H1 (cell line): ENCODE results near the gene LMTK2. TPM values are rescaled to one million over a fixed set of nuclear protein-coding genes. Genes with fewer than 3 reads are reported as not detected.

ENCODE experiments used
- CTCF ChIA-PET: fragments of 300-600 bp; sonication (Branson Sonifier 250); formaldehyde crosslinking; loops from one replicate; lab custom pipeline; 2021; ENCODE audit not compliant: partially characterized antibody; lab: Charles Lee
- POLR2A ChIA-PET: fragments of 300-600 bp; sonication (Branson Sonifier 250); formaldehyde crosslinking; loops from one replicate; lab custom pipeline; 2021; ENCODE audit warnings: inconsistent platforms; ENCODE audit not compliant: partially characterized antibody; lab: Charles Lee
- DNase-seq, 2 experiments: peaks; one replicate each; pipeline versions ENCODE4 v3.0.0 to v3.0.0-alpha.2; 2010 to 2022; ENCODE audit warnings: low spot score in 2 of 2, low read depth in 1 of 2, mixed read lengths in 1 of 2
- FAIRE-seq: peaks from 2 replicates; lab custom pipeline; 2011; peaks lifted over from hg19 to GRCh38; lab: Jason Lieb, UNC
- H2AFZ ChIP-seq: 2 replicates; pipeline ENCODE4 v1.8.1; 2012; ENCODE audit warnings: low read length, inconsistent platforms
- H2AK5ac ChIP-seq: 2 replicates; pipeline ENCODE4 v1.6.1; 2013; ENCODE audit warnings: low read depth, low read length
- H2BK120ac ChIP-seq: replicated peaks from 2 replicates; pipeline ENCODE3; 2013; ENCODE audit warnings: low read depth, low read length, inconsistent platforms
- H2BK12ac ChIP-seq: 2 replicates; pipeline ENCODE4 v1.6.1; 2013; ENCODE audit warnings: low read depth, low read length
- H2BK15ac ChIP-seq: 2 replicates; pipeline ENCODE4 v1.6.1; 2013; ENCODE audit warnings: low read length
- H2BK20ac ChIP-seq: 2 replicates; pipeline ENCODE4 v1.6.1; 2013; ENCODE audit warnings: low read length
- H2BK5ac ChIP-seq: 2 replicates; pipeline ENCODE4 v1.6.1; 2013; ENCODE audit warnings: low read depth, low read length
- H3K14ac ChIP-seq: 2 replicates; pipeline ENCODE4 v1.6.1; 2013; ENCODE audit warnings: inconsistent platforms; ENCODE audit not compliant: insufficient read length
- H3K18ac ChIP-seq: 2 replicates; pipeline ENCODE4 v1.6.1; 2013; ENCODE audit warnings: low read length; ENCODE audit errors: extremely low read depth
- H3K23ac ChIP-seq: 2 replicates; pipeline ENCODE4 v1.6.1; 2013; ENCODE audit warnings: inconsistent platforms; ENCODE audit not compliant: insufficient read length
- H3K23me2 ChIP-seq: 2 replicates; pipeline ENCODE4 v1.6.1; 2013; ENCODE audit warnings: low read depth, low read length
- H3K27ac ChIP-seq: 2 replicates; pipeline ENCODE4 v1.6.1; 2011; ENCODE audit warnings: low read depth, low read length, inconsistent platforms
- H3K27me3 ChIP-seq, 4 experiments: replicated peaks in 1 of 4; 1 replicate in 1 of 4; 2 replicates in 3 of 4; pipeline versions ENCODE4 v1.6.1 to v1.8.1; 2011 to 2013; ENCODE audit warnings: low read length in 3 of 4, mild to moderate bottlenecking in 3 of 4, inconsistent platforms in 2 of 4, mixed read lengths in 2 of 4, moderate library complexity in 1 of 4; ENCODE audit not compliant: control insufficient read depth in 3 of 4, insufficient read depth in 3 of 4; ENCODE audit errors: extremely low read depth in 1 of 4
- H3K36me3 ChIP-seq, 4 experiments: 2 replicates each; pipeline versions ENCODE4 v1.6.1 to v1.8.1; 2011 to 2013; ENCODE audit warnings: mild to moderate bottlenecking in 4 of 4, low read length in 3 of 4, moderate library complexity in 2 of 4, control low read depth in 1 of 4, inconsistent platforms in 1 of 4; ENCODE audit not compliant: insufficient read depth in 4 of 4, control insufficient read depth in 2 of 4
- H3K4ac ChIP-seq: replicated peaks from 2 replicates; pipeline ENCODE3; 2013; ENCODE audit warnings: low read length, low read depth, mixed read lengths, inconsistent platforms; ENCODE audit not compliant: insufficient read length
- H3K4me1 ChIP-seq, 4 experiments: replicated peaks in 1 of 4; 1 replicate in 1 of 4; 2 replicates in 3 of 4; pipeline versions ENCODE4 v1.6.1 to v1.8.1; 2011 to 2013; ENCODE audit warnings: low read length in 3 of 4, inconsistent platforms in 2 of 4, mixed read lengths in 1 of 4; ENCODE audit not compliant: insufficient read depth in 4 of 4, control insufficient read depth in 3 of 4
- H3K4me2 ChIP-seq, 2 experiments: 2 replicates each; pipeline versions ENCODE4 v1.6.1 to v1.8.1; 2011 to 2013; ENCODE audit warnings: low read depth in 2 of 2, low read length in 2 of 2, control low read depth in 1 of 2, inconsistent platforms in 1 of 2, mild to moderate bottlenecking in 1 of 2; ENCODE audit not compliant: insufficient read depth in 1 of 2
- H3K4me3 ChIP-seq, 4 experiments: fragments of 200-600, 300-600 bp in 1 of 4; sonication (generic), shearing (Covaris generic), sonication (Bioruptor Twin) in 1 of 4; 2 replicates each; pipeline versions ENCODE4 v1.5.1 to v1.8.1; 2011 to 2016; ENCODE audit warnings: low read length in 4 of 4, low read depth in 3 of 4, control low read depth in 2 of 4, inconsistent platforms in 2 of 4, mild to moderate bottlenecking in 2 of 4, mixed read lengths in 1 of 4, moderate library complexity in 1 of 4; ENCODE audit not compliant: insufficient read depth in 2 of 4; ENCODE audit errors: extremely low read depth in 1 of 4
- H3K56ac ChIP-seq: replicated peaks from 2 replicates; pipeline ENCODE3; 2013; ENCODE audit warnings: low read depth, mild to moderate bottlenecking, mixed read lengths, low read length, inconsistent platforms; ENCODE audit not compliant: insufficient read length
- H3K79me1 ChIP-seq: 2 replicates; pipeline ENCODE4 v1.6.1; 2013; ENCODE audit warnings: low read depth, low read length, control low read depth
- H3K79me2 ChIP-seq, 2 experiments: 2 replicates each; pipeline versions ENCODE4 v1.6.1 to v1.8.1; 2012 to 2013; ENCODE audit warnings: low read length in 2 of 2, mild to moderate bottlenecking in 2 of 2, inconsistent platforms in 1 of 2; ENCODE audit not compliant: insufficient read depth in 2 of 2, control insufficient read depth in 1 of 2
- H3K9ac ChIP-seq, 4 experiments: replicated peaks in 1 of 4; 1 replicate in 1 of 4; 2 replicates in 3 of 4; pipeline versions ENCODE4 v1.6.1 to v1.8.1; 2011 to 2013; ENCODE audit warnings: low read depth in 3 of 4, low read length in 3 of 4, control low read depth in 2 of 4, mild to moderate bottlenecking in 2 of 4, moderate library complexity in 2 of 4, inconsistent platforms in 1 of 4; ENCODE audit errors: extremely low read depth in 1 of 4
- H3K9me3 ChIP-seq, 2 experiments: 2 replicates each; pipeline versions ENCODE4 v1.6.1 to v1.8.1; 2012 to 2013; ENCODE audit warnings: mild to moderate bottlenecking in 2 of 2, moderate library complexity in 2 of 2, control low read depth in 1 of 2, inconsistent platforms in 1 of 2, low read depth in 1 of 2, low read length in 1 of 2, mixed read lengths in 1 of 2; ENCODE audit not compliant: insufficient read depth in 2 of 2
- H4K20me1 ChIP-seq, 2 experiments: replicated peaks in 1 of 2; 2 replicates each; pipeline versions ENCODE3 to v1.8.1; 2011 to 2013; ENCODE audit warnings: inconsistent platforms in 2 of 2, low read length in 2 of 2, mild to moderate bottlenecking in 1 of 2; ENCODE audit not compliant: insufficient read depth in 2 of 2, control insufficient read depth in 1 of 2
- H4K5ac ChIP-seq: 2 replicates; pipeline ENCODE4 v1.6.1; 2013; ENCODE audit warnings: low read length, low read depth, mixed read lengths, inconsistent platforms; ENCODE audit not compliant: insufficient read length
- H4K8ac ChIP-seq: 2 replicates; pipeline ENCODE4 v1.8.0; 2013; ENCODE audit warnings: mild to moderate bottlenecking, moderate library complexity, low read length, inconsistent platforms; ENCODE audit not compliant: insufficient read depth; ENCODE audit errors: extremely low read depth
- H4K91ac ChIP-seq: replicated peaks from 2 replicates; pipeline ENCODE3; 2013; ENCODE audit warnings: low read length, mixed read lengths, inconsistent platforms; ENCODE audit not compliant: insufficient read length
- BACH1 ChIP-seq: IDR thresholded peaks from 2 replicates; pipeline ENCODE4 v1.6.1; 2012; ENCODE audit warnings: low read length, improper control_type of control experiment
- CBX5 ChIP-seq: fragments of 300-800, 300-1000 bp; sonication (generic); IDR thresholded peaks from 2 replicates; pipeline ENCODE4 v1.7.1; 2016; ENCODE audit warnings: antibody characterized with exemption, low read length, low read depth
- CBX8 ChIP-seq: fragments of 300-800, 300-1000 bp; sonication (generic); IDR thresholded peaks from 2 replicates; pipeline ENCODE4 v1.7.1; 2016; ENCODE audit warnings: low read depth, low read length, borderline replicate concordance
- EZH2 ChIP-seq: fragments of 200-600 bp; sonication (generic); IDR thresholded peaks from 2 replicates; pipeline ENCODE4 v1.7.1; 2012; ENCODE audit warnings: low read depth, mild to moderate bottlenecking, moderate library complexity, low read length, inconsistent platforms; ENCODE audit not compliant: severe bottlenecking
- KDM5A ChIP-seq: fragments of 200-600 bp; IDR thresholded peaks from 2 replicates; pipeline ENCODE4 v1.7.1; 2012; ENCODE audit warnings: mild to moderate bottlenecking, low read length, inconsistent platforms, mixed read lengths
- POU5F1 ChIP-seq: IDR thresholded peaks from 2 replicates; pipeline ENCODE4 v1.6.1; 2011; ENCODE audit warnings: low read depth, mild to moderate bottlenecking, low read length, moderate library complexity
- RXRA ChIP-seq: IDR thresholded peaks from 2 replicates; pipeline ENCODE4 v1.6.1; 2011; ENCODE audit warnings: low read depth, mild to moderate bottlenecking, low read length, moderate library complexity; ENCODE audit not compliant: insufficient read depth
- TCF12 ChIP-seq: IDR thresholded peaks from 2 replicates; pipeline ENCODE4 v1.6.1; 2011; ENCODE audit warnings: low read depth, mild to moderate bottlenecking, low read length
- WGBS, 2 experiments: shearing (Covaris generic) in 1 of 2; methylation state at CpG; one replicate each; pipeline versions ENCODE4 v1.1.6 to v1.1.7; 2013 to 2015; ENCODE audit warnings: low lambda C conversion rate in 2 of 2, mixed read lengths in 2 of 2, inconsistent platforms in 1 of 2, low coverage in 1 of 2, missing lambda C conversion rate in 1 of 2; ENCODE audit not compliant: insufficient replicate concordance in 2 of 2, insufficient coverage in 1 of 2, insufficient read length in 1 of 2; ENCODE audit errors: extremely low coverage in 1 of 2, missing lambda C conversion rate in 1 of 2; 5-methylcytosine and 5-hydroxymethylcytosine counted together
- polyA plus RNA-seq, 7 experiments: library from polyadenylated mRNA; depleted of rRNA in 3 of 7; stranded (reverse) in 5 of 7; unstranded in 2 of 7; fragments of >200 nt in 5 of 7; fragments of 200-250 nt in 2 of 7; gene quantifications; 1 replicate in 5 of 7; 2 replicates in 1 of 7; 4 replicates in 1 of 7; pipeline versions ENCODE4 v1.2.1 to v1.2.3, GENCODE V29; 2011 to 2013; ENCODE audit warnings: missing spikeins in 2 of 7, mixed read lengths in 2 of 7
- total RNA-seq: library from RNA; stranded (reverse); fragmentation: NEBNext Ultra II Directional; extraction: Animal tissue kit (Norgen Biotek cat#: 25700); gene quantifications from 2 replicates; pipeline ENCODE4 v1.2.1, GENCODE V29; 2021
- TF ChIP-seq, protein P1 (sequence below), 3 experiments: IDR thresholded peaks; 1 replicate in 2 of 3; 2 replicates in 1 of 3; pipeline versions ENCODE4 v1.5.1 to v1.6.1; 2011; ENCODE audit warnings: low read length in 3 of 3, mild to moderate bottlenecking in 3 of 3, inconsistent platforms in 2 of 3, low read depth in 1 of 3, moderate library complexity in 1 of 3; ENCODE audit not compliant: insufficient read depth in 1 of 3; ENCODE audit errors: control extremely low read depth in 1 of 3
- TF ChIP-seq, protein P2 (sequence below): IDR thresholded peaks from 2 replicates; pipeline ENCODE4 v1.6.1; 2012; ENCODE audit warnings: inconsistent platforms

The LMTK2 gene
- total and polyA plus RNA-seq, 2 of the 8 experiments (the other 6 are each of a cell fraction or from before 2014, with no cell fraction given), result 9.7 to 30.7 TPM

DNA sequence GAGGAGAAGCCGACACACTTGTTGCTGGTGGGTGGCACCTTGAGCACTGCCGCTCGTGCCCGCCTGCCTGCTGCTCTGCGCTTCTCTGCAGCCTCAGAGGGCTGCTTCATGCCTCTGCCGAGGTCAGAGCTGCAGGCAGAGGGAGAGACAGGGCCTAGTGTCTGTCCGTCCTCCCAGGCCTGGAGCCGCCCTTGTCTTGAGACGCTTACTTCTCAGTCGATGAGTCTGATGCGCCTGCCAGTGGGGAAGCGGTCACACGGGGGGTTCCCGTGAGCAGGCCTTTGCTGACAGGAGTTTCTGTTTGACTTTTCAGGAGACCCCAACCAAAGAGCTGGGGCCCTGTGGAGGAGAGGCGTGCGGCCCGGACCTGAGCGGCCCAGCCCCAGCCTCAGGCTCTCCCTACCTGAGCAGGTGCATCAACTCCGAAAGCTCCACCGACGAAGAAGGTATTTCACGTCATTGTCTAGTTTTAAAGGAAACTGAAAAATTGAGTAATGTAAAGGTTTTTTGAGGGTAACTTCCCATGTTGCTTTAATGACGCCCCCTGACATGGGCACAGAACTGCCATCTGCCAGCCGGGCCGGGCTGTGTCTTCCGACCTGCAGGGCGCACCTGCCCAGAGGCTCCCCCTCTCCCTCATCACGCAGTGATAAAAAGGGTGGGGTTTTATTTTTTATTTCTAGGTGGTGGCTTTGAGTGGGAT is 96.8 kb downstream of the LMTK2 start:
- Histone ChIP-seq H3K27me3 (no peaks in the 10 kb centered on the region), H3K9me3 (no peaks in the 10 kb centered on the region), H2BK12ac (no peak overlapping the region), H2AFZ (no peak overlapping the region), H2BK120ac (no peak overlapping the region), H3K14ac (no peak overlapping the region), H3K27ac (no peak overlapping the region), H3K79me1 (no peaks in the 10 kb centered on the region; the same call in 1 of the 2 replicates), H4K8ac (no peak overlapping the region), H3K4me2 (no peak overlapping the region), H3K79me2 (peaks cover 0 to 14% of the 10 kb centered on the region in 2 experiments; a peak in 3 of 4 replicates), H3K23me2 (no peaks in the 10 kb centered on the region; the same call in 1 of the 2 replicates), H3K23ac (no peak overlapping the region), H3K4ac (no peak overlapping the region), H3K56ac (no peak overlapping the region), H3K18ac (no peak overlapping the region), H2AK5ac (no peak overlapping the region), H2BK5ac (0 out of 2 replicates have a peak overlapping the region, but pooled peaks have one; percentile 24), H2BK20ac (no peak overlapping the region), H3K4me1 (no peaks in the 10 kb centered on the region), H4K91ac (no peak overlapping the region), H4K20me1 (peaks cover 0 to 5% of the 10 kb centered on the region in 2 experiments), H4K5ac (no peak overlapping the region), H2BK15ac (no peak overlapping the region), H3K4me3 (no peak overlapping the region), H3K36me3 (peaks cover 0 to 15% (median 0%) of the 10 kb centered on the region in 4 experiments; a peak in 4 of 8 replicates), H3K9ac (no peak overlapping the region)
- DNase-seq, result no peak
- 92% methylated on average over 28 of the region's 28 CpGs; no CpG with 5 or more reads in 1 of the 2 experiments for WGBS, 2 experiments
- CTCF ChIA-PET, result interaction anchor here (1.3 to 1.7 kb wide), 3 partner anchors 22 to 190 kb away, joined by 3 to 5 read pairs (median 3); no protein-coding TSS in a partner anchor
- no peak for FAIRE-seq
- POLR2A ChIA-PET, result no interaction called here
- TF ChIP-seq POU5F1 (no peak), CBX5 (no peak), EZH2 (no peak), CBX8 (no peak), RXRA (no peak), BACH1 (no peak), KDM5A (no peak), TCF12 (no peak)
- TF ChIP-seq, protein P1, sequence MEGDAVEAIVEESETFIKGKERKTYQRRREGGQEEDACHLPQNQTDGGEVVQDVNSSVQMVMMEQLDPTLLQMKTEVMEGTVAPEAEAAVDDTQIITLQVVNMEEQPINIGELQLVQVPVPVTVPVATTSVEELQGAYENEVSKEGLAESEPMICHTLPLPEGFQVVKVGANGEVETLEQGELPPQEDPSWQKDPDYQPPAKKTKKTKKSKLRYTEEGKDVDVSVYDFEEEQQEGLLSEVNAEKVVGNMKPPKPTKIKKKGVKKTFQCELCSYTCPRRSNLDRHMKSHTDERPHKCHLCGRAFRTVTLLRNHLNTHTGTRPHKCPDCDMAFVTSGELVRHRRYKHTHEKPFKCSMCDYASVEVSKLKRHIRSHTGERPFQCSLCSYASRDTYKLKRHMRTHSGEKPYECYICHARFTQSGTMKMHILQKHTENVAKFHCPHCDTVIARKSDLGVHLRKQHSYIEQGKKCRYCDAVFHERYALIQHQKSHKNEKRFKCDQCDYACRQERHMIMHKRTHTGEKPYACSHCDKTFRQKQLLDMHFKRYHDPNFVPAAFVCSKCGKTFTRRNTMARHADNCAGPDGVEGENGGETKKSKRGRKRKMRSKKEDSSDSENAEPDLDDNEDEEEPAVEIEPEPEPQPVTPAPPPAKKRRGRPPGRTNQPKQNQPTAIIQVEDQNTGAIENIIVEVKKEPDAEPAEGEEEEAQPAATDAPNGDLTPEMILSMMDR (IDR thresholded peaks at IDR 0.05; ENCODE audit: control extremely low read depth in 1 of 3, insufficient read depth in 1 of 3, low read depth in 1 of 3, low read length in 3 of 3), result no peak
- TF ChIP-seq, protein P2, sequence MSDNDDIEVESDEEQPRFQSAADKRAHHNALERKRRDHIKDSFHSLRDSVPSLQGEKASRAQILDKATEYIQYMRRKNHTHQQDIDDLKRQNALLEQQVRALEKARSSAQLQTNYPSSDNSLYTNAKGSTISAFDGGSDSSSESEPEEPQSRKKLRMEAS, result no peak
